ENCODE data around the gene MPZL2.

DNA sequence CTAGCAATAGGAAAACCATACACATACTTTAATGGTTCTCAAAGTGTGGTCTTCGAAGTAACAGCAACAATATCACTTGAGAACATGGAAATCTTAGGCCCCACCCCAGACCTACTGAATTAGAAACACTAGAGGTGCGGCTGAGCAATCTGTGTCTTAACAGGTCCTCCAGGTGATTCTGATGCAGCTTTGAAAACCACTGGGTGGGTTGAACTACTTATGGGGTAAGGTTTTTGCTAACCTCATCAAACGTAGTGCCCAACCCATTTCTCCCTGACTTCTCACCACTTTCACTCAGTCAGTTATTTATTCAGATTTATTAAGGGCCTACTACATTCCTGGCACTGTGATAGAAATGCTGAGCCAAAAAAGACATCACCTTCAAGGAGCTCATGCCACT is 3.7 kb downstream of the MPZL2 start:
- TF ChIP-seq FOXM1 (IDR thresholded peaks at IDR 0.05; ENCODE audit: borderline replicate concordance), result no peak
- no peak for TF ChIP-seq SUZ12 (IDR thresholded peaks at IDR 0.05)
- TF ChIP-seq, protein P1, sequence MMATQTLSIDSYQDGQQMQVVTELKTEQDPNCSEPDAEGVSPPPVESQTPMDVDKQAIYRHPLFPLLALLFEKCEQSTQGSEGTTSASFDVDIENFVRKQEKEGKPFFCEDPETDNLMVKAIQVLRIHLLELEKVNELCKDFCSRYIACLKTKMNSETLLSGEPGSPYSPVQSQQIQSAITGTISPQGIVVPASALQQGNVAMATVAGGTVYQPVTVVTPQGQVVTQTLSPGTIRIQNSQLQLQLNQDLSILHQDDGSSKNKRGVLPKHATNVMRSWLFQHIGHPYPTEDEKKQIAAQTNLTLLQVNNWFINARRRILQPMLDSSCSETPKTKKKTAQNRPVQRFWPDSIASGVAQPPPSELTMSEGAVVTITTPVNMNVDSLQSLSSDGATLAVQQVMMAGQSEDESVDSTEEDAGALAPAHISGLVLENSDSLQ (IDR thresholded peaks at IDR 0.05), result no peak
- TF ChIP-seq FOXA1 (IDR thresholded peaks at IDR 0.05), result no peak
- no peak for TF ChIP-seq ZNF384 (IDR thresholded peaks at IDR 0.05)
- TF ChIP-seq SP1 (IDR thresholded peaks at IDR 0.05), result no peak
- no peak for TF ChIP-seq BHLHE40 (IDR thresholded peaks at IDR 0.05; ENCODE audit: borderline replicate concordance)

Measured in HEK293T (cell line).